Measurements from ENCODE around the gene NR1D2.
"Not testable (repeated sequence)": the region's sequence is repeated elsewhere in the genome, so short reads cannot be mapped to it uniquely, and the experiment has no call there.

The NR1D2 gene

DNA sequence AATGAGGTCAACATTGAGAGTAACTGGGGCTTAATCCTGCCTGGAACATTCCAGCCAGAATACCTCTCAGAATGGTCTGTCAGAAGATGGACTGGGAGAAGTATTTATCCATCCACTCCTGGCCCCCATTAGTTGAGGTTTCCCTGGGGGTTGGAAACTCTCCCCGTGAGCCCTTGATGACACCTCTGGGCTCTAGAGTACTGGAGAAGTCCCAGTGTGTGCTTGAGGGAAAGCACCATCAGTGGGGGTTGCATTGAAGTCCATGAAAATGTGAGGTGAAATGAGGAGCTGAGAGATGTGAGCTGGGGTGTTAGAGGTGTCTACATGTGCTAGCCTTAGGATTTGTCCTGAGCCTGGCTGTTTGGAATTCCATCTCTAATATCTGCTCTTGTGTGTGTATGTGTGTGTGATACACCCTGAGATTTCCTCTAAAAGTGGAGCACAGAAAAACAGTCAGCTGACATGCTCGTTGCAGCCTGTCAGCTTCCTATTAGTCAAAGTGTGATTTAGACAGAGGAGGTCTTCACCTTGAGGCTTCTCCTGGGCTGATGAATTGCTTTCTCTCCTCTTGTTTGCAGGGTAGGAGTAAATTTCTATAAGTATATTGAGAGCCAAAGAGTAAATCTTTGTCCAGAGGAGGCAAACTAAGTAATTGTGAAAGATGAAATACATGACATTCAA, 67.6 kb downstream of the NR1D2 start:
- no peak for DNase-seq

DNA sequence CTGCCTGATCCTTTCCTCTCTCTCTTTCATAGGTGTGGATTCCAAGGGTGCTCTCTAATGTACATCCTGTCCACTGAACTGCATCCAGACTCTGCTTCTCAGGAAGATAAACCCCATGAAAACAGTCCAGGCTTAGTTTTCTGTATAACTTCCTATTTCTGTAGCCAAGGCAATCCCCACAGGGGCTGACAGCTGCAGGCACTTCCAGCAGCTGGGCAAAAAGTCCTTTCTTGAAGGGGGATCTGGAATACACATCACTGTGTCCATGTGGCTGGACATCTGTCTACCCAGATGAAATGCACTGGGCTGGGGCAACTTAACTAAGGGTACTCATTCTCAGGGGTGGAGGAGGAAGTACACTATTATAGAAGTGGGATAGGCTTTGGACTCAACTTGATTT, 72.2 kb downstream of the NR1D2 start:
- DNase-seq = no peak

DNA sequence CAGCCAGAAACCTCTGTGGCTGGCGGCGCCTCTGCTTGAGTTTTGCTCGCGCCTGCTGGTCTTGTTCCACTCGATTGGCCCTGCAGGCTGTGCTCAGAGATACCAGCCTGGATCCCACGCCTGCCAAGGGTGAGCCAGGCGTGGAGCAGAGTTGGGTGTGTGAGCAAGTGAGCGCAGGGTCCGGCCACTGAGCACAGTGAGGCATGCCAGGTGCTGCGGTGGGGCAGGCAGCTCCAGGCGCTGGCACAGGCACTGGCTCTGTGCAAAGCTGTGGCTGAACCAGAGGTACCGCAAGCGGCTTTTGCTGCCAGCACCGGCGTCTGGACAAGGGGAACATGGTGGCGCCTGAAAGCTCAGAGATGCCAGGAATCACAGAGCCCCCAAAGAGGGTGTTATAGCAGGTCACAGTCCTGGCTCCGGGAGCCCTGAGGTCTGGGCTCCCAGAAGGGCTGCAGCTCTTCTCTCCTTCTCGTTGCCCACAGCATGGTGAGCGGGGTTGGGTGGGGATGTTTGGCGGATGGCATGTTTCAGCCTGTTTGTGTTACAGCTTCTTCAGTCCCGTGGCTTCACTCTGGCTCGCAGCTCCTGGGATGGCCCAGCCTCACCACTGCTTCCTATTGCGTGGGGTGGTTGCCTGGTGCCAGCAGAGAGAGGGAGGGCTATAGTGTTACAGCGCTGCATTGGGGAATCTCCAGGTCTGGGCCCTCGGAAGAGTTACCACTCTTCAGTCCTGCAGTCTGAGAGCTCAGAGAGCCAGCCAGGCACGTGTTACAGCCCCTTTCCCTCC, 73.9 kb downstream of the NR1D2 start:
- no peak for DNase-seq

DNA sequence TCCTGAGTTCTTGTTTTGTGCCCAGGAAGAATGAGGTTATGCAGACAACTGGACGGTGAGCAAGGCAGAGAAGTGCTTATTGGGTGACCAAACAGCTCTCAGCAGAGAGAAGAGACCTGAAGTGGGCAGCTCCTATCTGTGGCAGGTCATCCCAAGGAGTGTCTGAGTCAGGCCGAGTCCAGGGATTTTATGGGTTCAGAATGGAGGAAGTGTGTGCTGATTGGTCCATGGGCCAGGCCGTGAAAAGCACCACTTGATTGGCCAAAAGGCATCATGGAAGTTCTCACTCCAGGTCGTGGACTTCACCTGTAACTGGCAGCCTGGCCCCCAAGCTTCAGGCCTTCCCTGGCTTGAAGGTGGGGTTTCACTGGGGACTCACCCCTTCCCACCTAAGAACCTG, 74.5 kb downstream of the NR1D2 start:
- DNase-seq = no peak

DNA sequence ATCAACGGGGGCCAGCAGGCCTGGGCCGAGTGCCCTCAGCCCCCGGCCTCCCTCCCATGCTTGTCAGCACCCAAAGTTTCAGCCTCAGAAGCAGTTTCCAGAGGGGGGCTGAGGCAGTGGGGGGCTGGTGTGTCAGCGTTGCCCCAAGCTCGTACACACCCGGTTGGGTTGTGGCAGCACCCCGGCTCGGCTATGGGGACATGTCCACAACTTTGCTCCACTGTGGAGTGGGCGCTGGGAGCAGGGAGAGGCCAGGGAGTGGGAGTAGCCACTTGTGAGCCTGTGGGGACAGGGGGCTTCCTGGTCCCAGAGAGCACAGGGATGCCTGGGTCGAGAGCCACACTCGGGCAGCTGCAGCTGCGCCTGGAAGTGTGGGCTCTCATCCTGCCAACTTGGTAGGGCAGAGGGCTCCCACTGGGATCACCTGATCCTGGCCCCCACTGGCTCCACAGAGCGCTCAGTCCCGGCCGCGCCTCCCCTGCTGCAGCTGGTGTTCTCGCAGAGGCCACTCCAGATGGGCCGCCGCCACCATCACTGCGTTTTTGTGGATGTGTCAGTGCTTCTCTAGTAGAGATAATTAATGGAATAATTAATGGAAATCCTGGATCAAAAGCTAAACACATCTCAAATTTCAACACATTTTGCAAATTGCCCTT, 75.1 kb downstream of the NR1D2 start:
- no peak for DNase-seq

DNA sequence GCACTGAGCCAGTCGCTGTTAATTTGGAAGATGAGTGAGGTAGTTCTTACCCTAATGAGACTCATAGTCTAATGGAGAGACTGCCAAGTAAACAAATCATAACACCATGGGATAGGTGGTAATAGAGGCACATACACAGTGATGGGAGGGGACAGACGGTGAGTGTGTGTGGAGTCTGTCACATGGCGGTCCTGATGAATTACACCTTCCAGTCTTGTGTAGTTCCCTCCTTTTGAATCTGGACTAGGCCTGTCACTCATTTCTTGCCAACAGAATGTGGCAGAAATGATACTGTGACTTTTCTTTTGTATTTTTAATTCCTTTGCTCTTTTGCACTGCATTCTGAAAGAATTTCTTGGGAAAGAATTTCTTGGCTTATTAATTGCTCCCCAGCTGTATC, 78.1 kb downstream of the NR1D2 start:
- DNase-seq = no peak

DNA sequence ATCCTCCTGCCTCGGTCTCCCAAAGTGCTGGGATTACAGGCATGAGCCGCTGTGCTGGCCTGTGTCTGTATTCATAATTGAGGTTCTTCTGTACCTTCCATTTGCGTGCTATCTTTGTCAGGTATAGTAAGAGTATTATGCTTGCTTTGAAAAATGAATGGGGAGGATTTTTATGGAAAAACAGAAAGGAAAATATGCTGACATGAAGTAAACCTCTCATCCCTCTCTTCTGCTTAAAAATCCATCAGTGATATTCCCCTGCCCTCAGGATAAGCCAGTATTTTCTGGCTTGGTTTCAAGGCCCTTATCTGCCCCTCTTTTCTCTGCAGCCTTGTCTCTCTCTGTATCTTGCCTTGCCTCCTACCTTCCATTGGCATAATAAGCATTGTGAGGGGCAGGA, 80.7 kb downstream of the NR1D2 start:
- no peak for DNase-seq

DNA sequence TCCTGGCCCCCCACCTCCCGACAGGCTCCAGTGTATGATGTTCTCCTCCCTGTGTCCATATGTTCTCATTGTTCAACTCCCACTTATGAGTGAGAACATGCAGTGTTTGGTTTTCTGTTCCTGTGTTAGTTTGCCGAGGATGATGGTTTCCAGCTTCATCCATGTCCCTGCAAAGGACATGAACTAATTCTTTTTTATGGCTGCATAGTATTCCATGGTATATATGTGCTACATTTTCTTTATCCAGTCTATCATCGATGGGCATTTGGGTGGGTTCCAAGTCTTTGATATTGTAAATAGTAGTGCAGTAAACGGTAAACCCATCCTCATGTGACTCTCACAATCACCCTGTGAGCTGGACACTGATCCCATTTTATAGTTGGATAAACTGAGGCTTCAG, 81.6 kb downstream of the NR1D2 start:
- DNase-seq = not testable (repeated sequence)

DNA sequence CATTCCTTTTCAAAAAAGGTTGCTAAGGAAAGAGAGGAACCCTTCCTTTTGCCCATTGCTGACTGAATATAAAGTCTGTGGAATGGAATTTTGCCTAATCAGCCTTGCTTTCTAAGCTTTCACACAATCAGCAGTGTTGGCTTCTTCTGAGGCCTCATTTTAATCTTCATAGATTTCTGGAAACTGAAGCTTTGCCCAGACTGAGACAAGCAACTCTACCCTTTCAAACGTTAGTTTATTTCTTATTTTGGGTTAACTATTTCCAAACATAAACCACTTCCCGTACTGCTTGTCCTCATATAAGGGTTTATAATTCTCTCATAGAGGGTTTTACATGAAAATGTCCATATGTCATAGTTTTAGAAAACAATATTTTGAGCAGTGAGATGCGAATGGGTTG, 82.9 kb downstream of the NR1D2 start:
- DNase-seq = no peak

Measured in SW 1271 (cell line).